Heart left ventricle (tissue), 16 donors: ENCODE measurements around the gene DEAF1. TPM values are rescaled to one million over a fixed set of nuclear protein-coding genes. Genes with fewer than 3 reads are reported as not detected.
"Not testable (repeated sequence)": the region's sequence is repeated elsewhere in the genome, so short reads cannot be mapped to it uniquely, and the experiment has no call there.

Source experiments
- ATAC-seq, 4 donors: fragments of 200-7000 bp; cut with Tn5 transposase; one replicate each; pipeline ENCODE4 v1.9.1; 2020 to 2022; ENCODE audit warnings: moderate library complexity in 4 of 4, mild to moderate bottlenecking in 3 of 4, moderate number of reproducible peaks in 1 of 4
- DNase-seq, 5 donors: peaks; one replicate each; pipeline ENCODE4 v3.0.0-alpha.2; 2020
- H3K27ac ChIP-seq, 12 donors: fragments of 200-600 bp; sonication (generic) in 4 of 12; one replicate each; pipeline versions ENCODE4 v1.5.0 to v1.8.0; 2016 to 2022; ENCODE audit warnings: mild to moderate bottlenecking in 2 of 12
- H3K27me3 ChIP-seq, 9 donors: fragments of 200-600 bp; sonication (generic) in 2 of 9; one replicate each; pipeline versions ENCODE4 v1.5.1 to v1.8.0; 2016 to 2022; ENCODE audit warnings: mild to moderate bottlenecking in 3 of 9
- H3K36me3 ChIP-seq, 9 donors: fragments of 200-600 bp; sonication (generic) in 2 of 9; one replicate each; pipeline versions ENCODE4 v1.5.0 to v1.8.0; 2018 to 2022; ENCODE audit warnings: mild to moderate bottlenecking in 2 of 9
- H3K4me1 ChIP-seq, 12 donors: fragments of 200-600 bp; sonication (generic) in 4 of 12; one replicate each; pipeline versions ENCODE4 v1.5.0 to v1.8.0; 2016 to 2022; ENCODE audit warnings: mild to moderate bottlenecking in 3 of 12
- H3K4me3 ChIP-seq, 12 donors: fragments of 200-600 bp; sonication (generic) in 4 of 12; one replicate each; pipeline versions ENCODE4 v1.5.0 to v1.8.0; 2017 to 2022; ENCODE audit warnings: mild to moderate bottlenecking in 9 of 12, moderate library complexity in 4 of 12
- H3K9me3 ChIP-seq, 12 donors: fragments of 200-600 bp; sonication (generic) in 4 of 12; one replicate each; pipeline versions ENCODE4 v1.5.0 to v1.8.0; 2016 to 2022; ENCODE audit warnings: mild to moderate bottlenecking in 1 of 12
- CTCF ChIP-seq, 12 donors: fragments of 200-600 bp; sonication (generic) in 4 of 12; IDR thresholded peaks; one replicate each; pipeline versions ENCODE4 v1.5.0 to v1.8.0; 2018 to 2022; ENCODE audit warnings: antibody characterized with exemption in 12 of 12, mild to moderate bottlenecking in 5 of 12
- POLR2A ChIP-seq, 2 donors: fragments of 450-650 bp; IDR thresholded peaks; one replicate each; pipeline ENCODE4 v1.6.1; 2017; ENCODE audit warnings: antibody characterized with exemption in 2 of 2, mild to moderate bottlenecking in 2 of 2, moderate library complexity in 2 of 2
- WGBS, 4 donors: extraction: QIAGEN DNeasy Blood & Tissue Kit in 2 of 4; methylation state at CpG; one replicate each; pipeline versions ENCODE4 v1.1.5 to v1.1.7; 2013 to 2018; 5-methylcytosine and 5-hydroxymethylcytosine counted together
- intact Hi-C, 10 donors: fragments of 100-400 bp; cut with DNase I; formaldehyde crosslinking; loops; one replicate each; pipeline versions ENCODE4 v1.11.1 to v1.14.2; 2022
- polyA plus RNA-seq, 2 donors: library from polyadenylated mRNA; stranded (reverse); fragments of 200-250 nt; gene quantifications; one replicate each; pipeline ENCODE4 v1.2.3, GENCODE V29; 2013
- total RNA-seq, 9 donors: library from RNA; depleted of rRNA in 2 of 9; stranded (reverse); fragments of >200 nt in 2 of 9; fragmentation: NEBNext Ultra II Directional in 3 of 9; extraction: Animal tissue kit (Norgen Biotek cat#: 25700) in 3 of 9; gene quantifications; one replicate each; pipeline versions ENCODE4 v1.1.0 to v1.2.4, GENCODE V29; 2016 to 2023
- donor health status: ischemic (EF 13 %, LVEDD 7.1; RV severe dilation, severe dysfunction).
- donor health status: healthy with polysubstance abuse.
- donor health status: DM: no; HTN: yes; CAD: no.
- donor health status: DM: no; HTN: no; CAD: no.
- donor health status: ischemic (EF 25% LVEDD 6.9; RV normal size, moderate dysfunction).
- donor health status: ischemic (EF 25% LVEDD 5.7; RV mildly dilated, moderate dysfunction).
- donor health status: healthy.
- donor health status: DM: yes; HTN: yes; CAD: no.
- donor health status: ischemic (EF 35%, LVEDD 5.7; RV mildly dilated, moderate dysfunction).
- donor health status: nonischemic (EF 11% LVEDD 7.7; RV severe dilation, severe dysfunction).
- donor health status: DM: yes; HTN: yes; CAD: no.
- donor health status: PGD.
- donor health status: ischemic (EF 29% LVEDD 5.4; RV normal size, mild dysfunction).
- donor health status: nonischemic (EF 23%, LVEDD 6.1; RV moderate dilation, normal function).

The DEAF1 gene
- total and polyA plus RNA-seq, 11 donors: 11.8 to 25.6 (median 15.1) TPM

GRCh38 chr11:653837-654236 is 41.2 kb downstream of the DEAF1 start:
- peaks cover 0 to 57% (median 32%) of the 10 kb centered on the region in 9 donors for H3K36me3 ChIP-seq
- H3K4me3 ChIP-seq: no peak overlapping the region
- no peak for DNase-seq
- no peaks in the 10 kb centered on the region for H3K9me3 ChIP-seq
- intact Hi-C loops: no loop called here
- ATAC-seq: no peak
- no peaks in the 10 kb centered on the region for H3K27me3 ChIP-seq
- no peak overlapping the region for H3K27ac ChIP-seq
- H3K4me1 ChIP-seq: no peaks in the 10 kb centered on the region
- 88 to 94% (median 90%) methylated on average over 15 of the region's 15 CpGs for WGBS, 4 donors
- TF ChIP-seq POLR2A (IDR thresholded peaks at IDR 0.05) (no peak), CTCF (IDR thresholded peaks at IDR 0.05) (no peak)

- H3K9me3 ChIP-seq, DNase-seq, H3K27ac ChIP-seq, ATAC-seq, H3K4me1 ChIP-seq, H3K27me3 ChIP-seq, intact Hi-C loops, H3K4me3 ChIP-seq: not testable (repeated sequence)
- 84 to 94% (median 89%) methylated on average over 14 of the region's 14 CpGs for WGBS, 4 donors
- peaks cover 0 to 50% (median 25%) of the 10 kb centered on the region in 9 donors for H3K36me3 ChIP-seq
Measured at GRCh38 chr11:653136-653535, 41.9 kb downstream of the DEAF1 start.

- Histone ChIP-seq H3K4me3 (no peak overlapping the region), H3K4me1 (no peaks in the 10 kb centered on the region), H3K27ac (no peak overlapping the region), H3K27me3 (no peaks in the 10 kb centered on the region), H3K9me3 (no peaks in the 10 kb centered on the region), H3K36me3 (peaks cover 0 to 43% (median 20%) of the 10 kb centered on the region in 9 donors)
- no peak for DNase-seq
- whole genome bisulfite sequencing, 4 donors: 93 to 98% (median 96%) methylated on average over 10 of the region's 10 CpGs
- intact Hi-C loops: no loop called here
- TF ChIP-seq CTCF (IDR thresholded peaks at IDR 0.05) (no peak), POLR2A (IDR thresholded peaks at IDR 0.05) (no peak)
- ATAC-seq: no peak
Measured at GRCh38 chr11:650482-650881, 44.5 kb downstream of the DEAF1 start.

DNA sequence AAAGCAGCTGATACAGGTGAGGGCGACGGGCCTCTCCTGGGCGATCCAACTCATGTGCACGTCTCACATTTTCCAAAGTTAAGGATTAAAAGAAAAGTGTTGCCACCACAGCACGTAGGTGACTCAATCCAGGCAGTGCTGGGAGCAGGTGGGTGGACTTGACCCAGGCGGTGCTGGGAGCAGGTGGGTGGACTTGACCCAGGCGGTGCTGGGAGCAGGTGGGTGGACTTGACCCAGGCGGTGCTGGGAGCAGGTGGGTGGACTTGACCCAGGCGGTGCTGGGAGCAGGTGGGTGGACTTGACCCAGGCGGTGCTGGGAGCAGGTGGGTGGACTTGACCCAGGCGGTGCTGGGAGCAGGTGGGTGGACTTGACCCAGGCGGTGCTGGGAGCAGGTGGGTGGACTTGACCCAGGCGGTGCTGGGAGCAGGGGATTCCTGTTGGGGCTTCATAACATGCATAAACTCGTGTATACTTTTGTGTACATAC is 47.3 kb downstream of the DEAF1 start:
- H3K27ac ChIP-seq, DNase-seq, H3K4me3 ChIP-seq, H3K27me3 ChIP-seq, H3K4me1 ChIP-seq, H3K9me3 ChIP-seq, ATAC-seq, intact Hi-C loops: not testable (repeated sequence)
- H3K36me3 ChIP-seq: peaks cover 0 to 46% (median 28%) of the 10 kb centered on the region in 9 donors
- 87 to 97% (median 93%) methylated on average over 10 to 11 of the region's 14 CpGs for WGBS, 4 donors

- DNase-seq: peak in 1 of 5 donors; percentile 17
- 85 to 91% (median 89%) methylated on average over 14 of the region's 14 CpGs for WGBS, 4 donors
- ATAC-seq: no peak
Measured at GRCh38 chr11:646214-646613, 48.8 kb downstream of the DEAF1 start.

More at GRCh38 chr11:646214-646613, 48.8 kb downstream of the DEAF1 start:
- Histone ChIP-seq H3K9me3 (no peaks in the 10 kb centered on the region), H3K36me3 (peaks cover 0 to 39% (median 29%) of the 10 kb centered on the region in 9 donors), H3K4me3 (no peak overlapping the region), H3K4me1 (peaks cover 0 to 1% (median 0%) of the 10 kb centered on the region in 12 donors), H3K27ac (no peak overlapping the region), H3K27me3 (no peaks in the 10 kb centered on the region)
- intact Hi-C loops: no loop called here
- TF ChIP-seq CTCF (IDR thresholded peaks at IDR 0.05) (no peak), POLR2A (IDR thresholded peaks at IDR 0.05) (no peak)
